Measurements from ENCODE around the gene SLC2A8.

DNA sequence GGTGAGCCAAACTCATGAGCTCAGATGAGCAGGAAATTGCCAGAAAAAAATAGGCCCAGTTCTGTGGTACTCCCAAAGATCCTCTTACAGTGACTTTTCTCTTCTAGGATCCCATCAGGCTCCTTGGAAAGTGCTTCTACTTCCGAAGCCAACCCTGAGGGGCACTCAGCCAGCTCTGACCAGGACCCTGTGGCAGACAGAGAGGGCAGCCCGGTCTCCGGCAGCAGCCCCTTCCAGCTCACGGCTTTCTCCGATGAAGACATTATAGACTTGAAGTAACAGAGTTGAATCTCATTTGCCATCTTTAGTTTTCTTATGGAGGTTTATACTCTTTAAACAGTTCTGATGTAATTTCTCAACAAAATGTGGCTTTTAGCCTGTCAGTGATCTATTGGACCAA lies 4.0 kb upstream of the SLC2A8 start:
- TF ChIP-seq FOXA1 (IDR thresholded peaks at IDR 0.05) (no peak), NFRKB (IDR thresholded peaks at IDR 0.05) (no peak), CTBP1 (IDR thresholded peaks at IDR 0.05; ENCODE audit: borderline replicate concordance) (no peak), LEF1 (IDR thresholded peaks at IDR 0.05; ENCODE audit: borderline replicate concordance) (no peak), FOXM1 (IDR thresholded peaks at IDR 0.05; ENCODE audit: borderline replicate concordance) (no peak), SUZ12 (IDR thresholded peaks at IDR 0.05) (no peak), BHLHE40 (IDR thresholded peaks at IDR 0.05; ENCODE audit: borderline replicate concordance) (no peak), ZNF384 (IDR thresholded peaks at IDR 0.05) (no peak), ELF4 (IDR thresholded peaks at IDR 0.05) (no peak), PKNOX1 (IDR thresholded peaks at IDR 0.05) (no peak), FOXK2 (IDR thresholded peaks at IDR 0.05) (no peak)
